Activated CD4-positive, CD25-positive, alpha-beta regulatory T cell treated with anti-CD3 and anti-CD28 coated beads, Interleukin-2, amount 50 U/mL, for 24 hours (primary cell): ENCODE measurements around the gene SUMO2.
A peak's percentile ranks its signal among the peaks of the same experiment; 100 is the strongest.
"Not testable (repeated sequence)": the region's sequence is repeated elsewhere in the genome, so short reads cannot be mapped to it uniquely, and the experiment has no call there.

Experiments used
- ATAC-seq, 2 donors: fragments of 150-1000 bp; cut with Tn5 transposase; one replicate each; pipeline ENCODE4 v1.10.0; 2021; ENCODE audit warnings: mild to moderate bottlenecking in 1 of 2, moderate library complexity in 1 of 2

The SUMO2 gene

GRCh38 chr17:75142236-75142971, 40.4 kb downstream of the SUMO2 start:
- no peak for ATAC-seq

- ATAC-seq: no peak
Measured at GRCh38 chr17:75138519-75138918, 44.2 kb downstream of the SUMO2 start.

DNA sequence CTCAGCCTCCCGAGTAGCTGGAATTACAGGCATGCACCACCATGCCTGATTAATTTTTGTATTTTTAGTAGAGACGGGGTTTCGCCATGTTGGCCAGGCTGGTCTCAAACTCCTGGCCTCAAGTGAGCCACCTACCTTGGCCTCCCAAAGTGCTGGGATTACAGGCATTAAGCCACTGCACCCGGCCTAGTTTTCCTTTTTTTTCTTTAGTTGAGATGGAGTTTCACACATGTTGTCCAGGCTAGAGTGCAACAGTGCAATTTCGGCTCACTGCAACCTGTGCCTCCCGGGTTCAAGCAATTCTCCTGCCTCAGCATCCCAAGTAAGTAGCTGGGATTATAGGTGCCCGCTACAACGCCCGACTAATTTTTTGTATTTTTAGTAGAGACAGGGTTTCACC, 45.0 kb downstream of the SUMO2 start:
- ATAC-seq: not testable (repeated sequence)

GRCh38 chr17:75135946-75136345, 46.8 kb downstream of the SUMO2 start:
- no peak for ATAC-seq

GRCh38 chr17:75135452-75135851, 47.3 kb downstream of the SUMO2 start:
- no peak for ATAC-seq

DNA sequence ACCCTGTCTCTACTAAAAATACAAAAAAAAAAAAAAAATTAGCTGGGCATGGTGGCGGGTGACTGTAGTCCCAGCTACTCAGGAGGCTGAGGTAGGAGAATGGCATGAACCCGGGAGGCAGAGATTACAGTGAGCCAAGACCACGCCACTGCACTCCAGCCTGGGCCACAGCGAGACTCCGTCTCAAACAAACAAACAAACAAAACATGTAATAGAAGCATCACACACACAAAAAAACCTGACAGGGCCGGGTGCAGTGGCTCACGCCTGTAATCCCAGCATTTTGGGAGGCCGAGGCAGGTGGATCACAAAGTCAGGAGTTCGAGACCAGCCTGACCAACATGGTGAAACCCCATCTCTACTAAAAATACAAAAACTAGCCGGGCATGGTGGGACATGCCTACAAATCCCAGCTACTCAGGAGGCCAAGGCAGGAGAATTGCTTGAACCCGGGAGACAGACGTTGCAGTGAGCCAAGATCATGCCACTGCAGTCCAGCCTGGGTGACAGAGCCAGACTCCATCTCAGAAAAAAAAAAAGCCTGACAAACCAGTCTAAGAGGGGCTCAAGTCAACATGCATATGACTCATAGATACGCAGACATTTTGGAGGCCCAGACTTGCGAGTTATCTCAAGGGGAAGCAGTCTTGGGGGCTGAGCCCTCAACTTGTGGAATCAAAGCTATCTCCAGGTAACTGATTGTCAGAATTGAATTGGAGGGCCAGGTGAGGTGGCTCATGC, 49.0 kb downstream of the SUMO2 start:
- ATAC-seq: not testable (repeated sequence)

DNA sequence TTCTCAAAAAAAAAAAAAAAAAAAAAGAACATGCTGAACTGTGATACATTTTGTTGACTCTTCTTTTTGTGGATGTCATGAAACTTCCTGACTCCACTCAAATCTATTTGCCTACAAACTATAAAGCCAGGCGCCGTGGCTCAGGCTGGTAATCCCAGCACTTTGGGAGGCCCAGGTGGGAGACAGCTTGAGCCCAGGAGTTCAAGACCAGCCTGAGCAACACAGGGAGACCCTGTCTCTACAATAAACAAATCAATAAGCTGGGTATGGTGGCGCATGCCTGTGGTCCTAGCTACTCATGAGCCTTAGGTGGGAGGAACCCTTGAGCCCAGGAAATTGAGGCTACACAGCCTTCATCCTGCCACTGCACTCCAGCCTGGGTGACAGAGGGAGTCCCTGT, 49.8 kb downstream of the SUMO2 start:
- ATAC-seq: no peak

- not testable (repeated sequence) for ATAC-seq
Measured at GRCh38 chr17:75132018-75133000, 50.5 kb downstream of the SUMO2 start.

DNA sequence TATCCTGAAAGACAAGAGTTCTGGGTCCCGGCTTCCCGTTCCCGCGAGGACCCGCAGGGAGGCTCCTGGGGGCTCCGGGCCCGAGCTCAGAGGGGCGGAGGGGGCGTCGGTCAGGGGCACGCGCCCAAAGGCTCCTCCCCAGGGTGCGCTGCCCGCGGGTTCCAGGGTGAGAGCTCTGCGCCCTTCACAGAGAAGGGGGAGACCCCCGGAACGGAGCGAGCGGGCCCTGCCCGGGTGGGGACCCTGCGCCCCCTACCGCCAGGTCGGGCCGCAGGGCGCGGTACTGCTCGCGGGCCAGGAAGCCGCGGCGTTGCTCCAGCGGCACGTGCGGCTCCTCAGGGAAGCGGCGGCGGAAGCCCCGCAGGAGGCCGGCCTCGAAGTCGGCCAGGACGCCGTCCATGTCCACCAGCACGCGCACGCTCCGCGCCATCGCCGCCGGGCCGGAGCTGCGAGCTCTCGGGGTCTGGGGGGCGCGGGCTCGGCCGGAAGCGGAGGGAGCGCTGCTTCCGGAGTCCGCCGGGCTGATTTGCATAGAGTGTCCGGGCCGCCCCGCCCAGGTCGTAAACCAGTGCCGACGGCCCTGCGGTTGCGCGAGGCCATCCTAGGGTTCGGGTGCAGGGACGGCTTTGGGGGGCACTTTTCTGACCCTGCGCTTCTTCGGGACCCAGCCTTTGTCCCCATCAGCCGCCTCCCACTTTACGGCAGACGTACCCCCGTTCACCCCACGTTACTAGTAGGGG, 51.3 kb downstream of the SUMO2 start, which contains the start of gene NT5C:
TSS of gene NT5C (minus strand) at position 465 of the 740 bp plus-strand sequence. CDS start at position 430, 35 bp downstream.
- peak; percentile 82 to 83 for ATAC-seq

GRCh38 chr17:75130632-75131277, 52.0 kb downstream of the SUMO2 start:
- peak; percentile 54 to 57 for ATAC-seq

DNA sequence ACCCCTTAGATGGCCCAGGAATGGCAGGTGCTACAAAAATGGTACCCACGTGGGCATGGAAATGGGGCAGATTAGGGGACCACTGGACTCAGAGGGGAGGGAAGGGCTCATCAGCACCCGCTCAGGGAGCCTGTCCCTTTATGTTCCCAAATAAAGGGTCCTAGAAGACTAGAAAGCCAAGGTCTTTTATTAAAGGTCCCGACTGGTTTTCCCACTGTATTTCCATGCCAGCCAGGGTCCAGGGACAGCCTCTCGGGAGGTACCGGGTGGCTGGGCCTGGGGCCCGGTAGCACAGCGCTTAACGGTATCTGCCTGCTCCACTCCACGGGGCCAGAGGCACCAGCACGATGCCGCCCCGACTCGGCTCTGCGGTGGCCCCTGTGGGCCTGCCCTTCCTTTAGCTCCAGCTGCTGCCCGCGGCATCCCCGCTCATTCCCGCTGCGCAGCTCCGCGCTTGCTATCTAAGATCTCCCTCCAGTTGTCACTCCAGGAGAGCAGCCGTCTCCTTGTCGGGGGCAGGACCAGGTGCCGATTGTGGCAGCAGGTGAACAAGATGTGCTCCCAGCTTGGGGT, 52.6 kb downstream of the SUMO2 start:
- no peak for ATAC-seq

GRCh38 chr17:75129576-75129975, 53.2 kb downstream of the SUMO2 start:
- ATAC-seq: no peak

GRCh38 chr17:75128694-75129505, 53.9 kb downstream of the SUMO2 start:
- ATAC-seq: no peak

DNA sequence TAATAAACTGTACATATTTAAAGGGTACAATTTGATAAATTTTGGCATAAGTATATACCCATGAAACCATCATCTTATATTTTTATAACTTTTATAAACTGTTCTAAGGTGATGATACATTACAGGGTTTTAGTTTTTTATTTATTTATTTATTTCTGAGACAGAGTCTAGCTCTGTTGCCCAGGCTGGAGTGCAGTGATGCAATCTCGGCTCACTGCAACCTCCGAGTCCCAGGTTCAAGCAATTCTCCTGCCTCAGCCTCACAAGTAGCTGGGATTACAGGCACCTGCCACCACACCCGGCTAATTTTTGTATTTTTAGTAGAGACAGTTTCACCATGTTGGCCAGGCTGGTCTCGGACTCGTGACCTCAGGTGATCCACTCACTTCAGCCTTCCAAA, 54.8 kb downstream of the SUMO2 start:
- not testable (repeated sequence) for ATAC-seq

GRCh38 chr17:75126954-75127353, 55.8 kb downstream of the SUMO2 start:
- no peak for ATAC-seq

DNA sequence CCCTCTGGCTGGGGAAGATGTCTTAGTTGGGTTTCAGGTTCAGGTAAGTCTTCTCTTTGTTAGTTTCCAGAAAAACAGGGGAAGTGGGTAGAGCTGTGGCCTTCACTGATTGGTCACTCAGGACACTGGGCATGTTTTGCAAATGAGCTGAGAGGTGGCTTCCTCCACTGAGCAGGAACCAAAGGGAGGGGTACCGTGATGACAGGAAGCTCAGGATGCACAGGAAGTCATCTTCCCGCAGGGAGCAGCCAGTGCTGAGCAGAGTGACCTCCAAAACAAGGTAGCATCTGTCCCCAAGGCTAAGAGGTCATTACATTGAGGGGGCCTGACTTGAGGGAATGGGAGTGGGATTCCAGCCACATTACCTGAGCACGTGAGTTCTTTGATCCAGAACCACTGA, 56.8 kb downstream of the SUMO2 start:
- ATAC-seq: no peak

DNA sequence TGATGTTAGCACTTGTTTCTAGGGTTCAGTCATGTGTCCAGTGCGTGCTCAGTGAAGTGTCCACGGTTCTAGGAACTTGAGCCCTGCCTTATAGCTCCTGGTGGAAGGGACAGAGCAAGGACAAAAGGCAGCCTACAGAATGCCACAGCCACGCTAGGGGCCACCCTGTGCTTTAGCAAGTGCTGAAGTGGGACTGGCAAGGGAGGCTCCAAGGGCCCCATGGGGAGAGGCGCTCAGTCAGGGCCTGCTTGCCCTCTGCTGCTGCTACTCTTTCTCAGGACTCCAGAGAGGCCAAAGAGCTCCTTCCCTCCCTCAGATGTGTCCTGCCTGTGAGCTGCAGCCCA, 58.0 kb downstream of the SUMO2 start:
- ATAC-seq: no peak

- peak; percentile 92 to 98 for ATAC-seq
Measured at GRCh38 chr17:75124041-75124818, 58.5 kb downstream of the SUMO2 start.

DNA sequence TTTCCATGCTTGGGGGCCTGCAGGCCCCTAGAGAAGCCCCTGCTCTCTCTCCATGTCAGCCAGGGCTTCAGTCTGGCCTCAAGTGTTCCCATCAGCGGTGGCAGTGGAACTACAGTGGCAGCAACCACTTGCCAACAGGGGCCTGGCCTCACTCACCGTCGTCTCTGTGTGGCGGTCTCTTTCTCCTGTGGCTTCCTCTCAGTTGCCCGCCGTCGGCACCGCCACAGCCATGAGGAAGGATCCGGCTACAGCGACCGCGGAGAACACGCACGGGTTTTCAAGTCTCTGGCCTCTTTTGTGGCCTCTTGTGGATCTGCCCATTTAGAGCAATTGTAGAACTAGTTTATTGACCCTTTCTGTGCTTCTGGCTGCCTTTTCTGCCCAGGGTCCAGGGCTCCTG, 64.5 kb downstream of the SUMO2 start:
- ATAC-seq: no peak

DNA sequence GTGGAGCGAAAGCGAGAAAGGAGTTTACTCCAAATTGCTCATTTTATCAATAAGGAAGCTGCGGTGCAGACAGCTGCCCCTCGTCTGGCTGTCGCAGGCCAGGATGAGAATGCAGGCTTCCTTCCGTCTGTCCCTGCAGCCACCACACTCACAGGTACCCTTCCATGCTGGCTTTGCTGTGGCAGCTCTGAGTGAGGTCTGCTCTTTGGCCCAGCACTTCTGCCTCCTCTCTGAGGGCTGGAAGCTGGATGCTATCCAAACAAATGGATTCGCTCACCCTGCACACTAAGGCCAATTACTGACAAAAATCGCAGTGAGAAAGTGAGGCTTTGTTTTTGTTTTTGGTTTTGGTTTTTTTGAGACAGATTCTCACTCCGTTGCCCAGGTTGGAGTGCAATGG, 66.0 kb downstream of the SUMO2 start:
- no peak for ATAC-seq
